ENCODE results near the gene STAP1.
"Not testable (repeated sequence)": the region's sequence is repeated elsewhere in the genome, so short reads cannot be mapped to it uniquely, and the experiment has no call there.

Gene STAP1

GRCh38 chr4:67542076-67542475, 16.5 kb upstream of the STAP1 start:
- Histone ChIP-seq H3K4me1 (ENCODE audit: control insufficient read depth, insufficient read depth, low read length) (no peaks in the 10 kb centered on the region), H3K9ac (ENCODE audit: low read length) (no peak overlapping the region), H3K27me3 (ENCODE audit: control insufficient read depth, insufficient read depth, low read length) (no peaks in the 10 kb centered on the region), H3K27ac (ENCODE audit: low read depth, low read length) (no peak overlapping the region), H3K4me3 (ENCODE audit: low read length) (no peak overlapping the region), H3K36me3 (ENCODE audit: control insufficient read depth, insufficient read depth, low read length) (peaks cover 4% of the 10 kb centered on the region)

- Histone ChIP-seq H3K27ac (ENCODE audit: low read depth, low read length) (peak within 1 kb of the TSS; percentile 92), H3K4me3 (ENCODE audit: low read length) (peak within 1 kb of the TSS; percentile 86), H3K4me1 (ENCODE audit: control insufficient read depth, insufficient read depth, low read length) (no peaks in the 10 kb centered on the region), H3K36me3 (ENCODE audit: control insufficient read depth, insufficient read depth, low read length) (peaks cover 2% of the 10 kb centered on the region), H3K27me3 (ENCODE audit: control insufficient read depth, insufficient read depth, low read length) (no peaks in the 10 kb centered on the region), H3K9ac (ENCODE audit: low read length) (peak within 1 kb of the TSS; percentile 94)
Measured at GRCh38 chr4:67545199-67546003, 13.1 kb upstream of the STAP1 start, which contains the start of gene CENPC. Gene CENPC, minus strand, starts transcription at chr4:67545503. Its CDS starts 148 bp downstream, at chr4:67545355.

- H3K27ac ChIP-seq (ENCODE audit: low read depth, low read length): no peak overlapping the region
- no peak overlapping the region for H3K9ac ChIP-seq (ENCODE audit: low read length)
- H3K4me1 ChIP-seq (ENCODE audit: control insufficient read depth, insufficient read depth, low read length): no peaks in the 10 kb centered on the region
- H3K4me3 ChIP-seq (ENCODE audit: low read length): peak overlapping the region; percentile 64
- H3K27me3 ChIP-seq (ENCODE audit: control insufficient read depth, insufficient read depth, low read length): no peaks in the 10 kb centered on the region
- peaks cover 2% of the 10 kb centered on the region for H3K36me3 ChIP-seq (ENCODE audit: control insufficient read depth, insufficient read depth, low read length)
Measured at GRCh38 chr4:67546004-67546356, 12.5 kb upstream of the STAP1 start.

GRCh38 chr4:67546971-67547370, 11.6 kb upstream of the STAP1 start:
- H3K27ac ChIP-seq (ENCODE audit: low read depth, low read length): no peak overlapping the region
- peaks cover 2% of the 10 kb centered on the region for H3K36me3 ChIP-seq (ENCODE audit: control insufficient read depth, insufficient read depth, low read length)

GRCh38 chr4:67549123-67549522, 9.4 kb upstream of the STAP1 start:
- no peaks in the 10 kb centered on the region for H3K4me1 ChIP-seq (ENCODE audit: control insufficient read depth, insufficient read depth, low read length)
- H3K9ac ChIP-seq (ENCODE audit: low read length): no peak overlapping the region
- no peaks in the 10 kb centered on the region for H3K36me3 ChIP-seq (ENCODE audit: control insufficient read depth, insufficient read depth, low read length)
- no peak overlapping the region for H3K4me3 ChIP-seq (ENCODE audit: low read length)
- H3K27me3 ChIP-seq (ENCODE audit: control insufficient read depth, insufficient read depth, low read length): no peaks in the 10 kb centered on the region
- no peak overlapping the region for H3K27ac ChIP-seq (ENCODE audit: low read depth, low read length)

More at GRCh38 chr4:67546971-67547370, 11.6 kb upstream of the STAP1 start:
- H3K9ac ChIP-seq (ENCODE audit: low read length): no peak overlapping the region
- no peaks in the 10 kb centered on the region for H3K27me3 ChIP-seq (ENCODE audit: control insufficient read depth, insufficient read depth, low read length)
- no peak overlapping the region for H3K4me3 ChIP-seq (ENCODE audit: low read length)
- H3K4me1 ChIP-seq (ENCODE audit: control insufficient read depth, insufficient read depth, low read length): no peaks in the 10 kb centered on the region

GRCh38 chr4:67550451-67550850, 8.1 kb upstream of the STAP1 start:
- no peak overlapping the region for H3K4me3 ChIP-seq (ENCODE audit: low read length)
- no peaks in the 10 kb centered on the region for H3K36me3 ChIP-seq (ENCODE audit: control insufficient read depth, insufficient read depth, low read length)
- no peaks in the 10 kb centered on the region for H3K4me1 ChIP-seq (ENCODE audit: control insufficient read depth, insufficient read depth, low read length)
- H3K27ac ChIP-seq (ENCODE audit: low read depth, low read length): no peak overlapping the region
- H3K9ac ChIP-seq (ENCODE audit: low read length): no peak overlapping the region
- no peaks in the 10 kb centered on the region for H3K27me3 ChIP-seq (ENCODE audit: control insufficient read depth, insufficient read depth, low read length)

- Histone ChIP-seq H3K4me1 (ENCODE audit: control insufficient read depth, insufficient read depth, low read length) (no peaks in the 10 kb centered on the region), H3K4me3 (ENCODE audit: low read length) (no peak overlapping the region), H3K9ac (ENCODE audit: low read length) (no peak overlapping the region), H3K27me3 (ENCODE audit: control insufficient read depth, insufficient read depth, low read length) (no peaks in the 10 kb centered on the region), H3K36me3 (ENCODE audit: control insufficient read depth, insufficient read depth, low read length) (no peaks in the 10 kb centered on the region), H3K27ac (ENCODE audit: low read depth, low read length) (no peak overlapping the region)
Measured at GRCh38 chr4:67550857-67551256, 7.7 kb upstream of the STAP1 start.

GRCh38 chr4:67552146-67552792, 6.3 kb upstream of the STAP1 start:
- H3K4me1 ChIP-seq (ENCODE audit: control insufficient read depth, insufficient read depth, low read length); H3K9ac ChIP-seq (ENCODE audit: low read length); H3K27me3 ChIP-seq (ENCODE audit: control insufficient read depth, insufficient read depth, low read length); H3K36me3 ChIP-seq (ENCODE audit: control insufficient read depth, insufficient read depth, low read length); H3K4me3 ChIP-seq (ENCODE audit: low read length); H3K27ac ChIP-seq (ENCODE audit: low read depth, low read length): not testable (repeated sequence)

GRCh38 chr4:67554096-67554495, 4.4 kb upstream of the STAP1 start:
- Histone ChIP-seq H3K9ac (ENCODE audit: low read length) (no peak overlapping the region), H3K4me3 (ENCODE audit: low read length) (no peak overlapping the region), H3K27me3 (ENCODE audit: control insufficient read depth, insufficient read depth, low read length) (no peaks in the 10 kb centered on the region), H3K4me1 (ENCODE audit: control insufficient read depth, insufficient read depth, low read length) (no peaks in the 10 kb centered on the region), H3K27ac (ENCODE audit: low read depth, low read length) (no peak overlapping the region), H3K36me3 (ENCODE audit: control insufficient read depth, insufficient read depth, low read length) (no peaks in the 10 kb centered on the region)

- Histone ChIP-seq H3K4me1 (ENCODE audit: control insufficient read depth, insufficient read depth, low read length) (no peaks in the 10 kb centered on the region), H3K36me3 (ENCODE audit: control insufficient read depth, insufficient read depth, low read length) (no peaks in the 10 kb centered on the region), H3K4me3 (ENCODE audit: low read length) (no peak overlapping the region), H3K27ac (ENCODE audit: low read depth, low read length) (no peak overlapping the region), H3K9ac (ENCODE audit: low read length) (no peak overlapping the region), H3K27me3 (ENCODE audit: control insufficient read depth, insufficient read depth, low read length) (no peaks in the 10 kb centered on the region)
Measured at GRCh38 chr4:67555447-67555846, 3.1 kb upstream of the STAP1 start.

GRCh38 chr4:67556436-67556835, 2.1 kb upstream of the STAP1 start:
- H3K27me3 ChIP-seq (ENCODE audit: control insufficient read depth, insufficient read depth, low read length): no peaks in the 10 kb centered on the region

GRCh38 chr4:67565284-67565683, 6.8 kb downstream of the STAP1 start:
- no peaks in the 10 kb centered on the region for H3K27me3 ChIP-seq (ENCODE audit: control insufficient read depth, insufficient read depth, low read length)

More at GRCh38 chr4:67556436-67556835, 2.1 kb upstream of the STAP1 start:
- Histone ChIP-seq H3K4me1 (ENCODE audit: control insufficient read depth, insufficient read depth, low read length) (no peaks in the 10 kb centered on the region), H3K27ac (ENCODE audit: low read depth, low read length) (no peak overlapping the region), H3K4me3 (ENCODE audit: low read length) (no peak overlapping the region), H3K9ac (ENCODE audit: low read length) (no peak overlapping the region), H3K36me3 (ENCODE audit: control insufficient read depth, insufficient read depth, low read length) (no peaks in the 10 kb centered on the region)

GRCh38 chr4:67566335-67566734, 7.8 kb downstream of the STAP1 start:
- no peaks in the 10 kb centered on the region for H3K4me1 ChIP-seq (ENCODE audit: control insufficient read depth, insufficient read depth, low read length)
- no peaks in the 10 kb centered on the region for H3K36me3 ChIP-seq (ENCODE audit: control insufficient read depth, insufficient read depth, low read length)
- no peak overlapping the region for H3K27ac ChIP-seq (ENCODE audit: low read depth, low read length)
- H3K4me3 ChIP-seq (ENCODE audit: low read length): no peak overlapping the region
- H3K27me3 ChIP-seq (ENCODE audit: control insufficient read depth, insufficient read depth, low read length): no peaks in the 10 kb centered on the region
- H3K9ac ChIP-seq (ENCODE audit: low read length): no peak overlapping the region

More at GRCh38 chr4:67565284-67565683, 6.8 kb downstream of the STAP1 start:
- no peaks in the 10 kb centered on the region for H3K36me3 ChIP-seq (ENCODE audit: control insufficient read depth, insufficient read depth, low read length)
- no peak overlapping the region for H3K9ac ChIP-seq (ENCODE audit: low read length)
- no peak overlapping the region for H3K27ac ChIP-seq (ENCODE audit: low read depth, low read length)
- H3K4me3 ChIP-seq (ENCODE audit: low read length): no peak overlapping the region
- H3K4me1 ChIP-seq (ENCODE audit: control insufficient read depth, insufficient read depth, low read length): no peaks in the 10 kb centered on the region

Measured in rectal smooth muscle tissue (tissue), 1 donor.